Measurements from ENCODE around the gene SWT1. TPM values are rescaled to one million over a fixed set of nuclear protein-coding genes. Genes with fewer than 3 reads are reported as not detected.

Gene SWT1
- total RNA-seq, 1 experiment from 2014 or later: 2.1 TPM

DNA sequence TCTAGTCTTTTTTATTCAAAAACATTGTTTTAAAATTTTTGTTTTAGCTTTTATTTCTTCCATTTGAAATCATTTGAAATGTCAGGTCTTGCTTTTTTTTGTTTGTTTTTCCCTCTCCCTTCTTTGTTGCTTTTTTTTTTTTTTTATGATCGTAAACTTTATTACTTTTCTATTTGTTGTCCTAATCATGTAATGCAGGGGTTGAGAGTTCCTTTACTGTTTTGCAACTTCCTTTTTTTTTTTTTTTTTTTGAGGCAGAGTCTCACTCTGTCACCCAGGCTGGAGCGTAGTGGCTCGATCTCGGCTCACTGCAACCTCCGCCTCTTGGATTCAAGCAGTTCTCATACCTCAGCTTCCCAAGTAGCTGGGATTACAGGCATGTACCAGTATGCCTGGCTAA lies 135.3 kb downstream of the SWT1 start:
- H3K4me3 ChIP-seq (ENCODE audit: low read depth in 2 of 2, low read length in 2 of 2): no peak overlapping the region
- H3K27me3 ChIP-seq (ENCODE audit: control insufficient read depth, insufficient read depth, low read length): no peaks in the 10 kb centered on the region
- intact Hi-C loops (cut with micrococcal nuclease; ENCODE audit: unreplicated experiment): no loop called here
- POLR2A ChIA-PET: interaction anchor here (0.7 kb wide), 1 partner anchor 46 kb away, joined by 12 read pairs; no protein-coding TSS in a partner anchor
- DNase-seq (ENCODE audit: low read depth, low spot score): no peak
- H3K4me1 ChIP-seq (ENCODE audit: control insufficient read depth, insufficient read depth, low read length): no peaks in the 10 kb centered on the region
- TF ChIP-seq TCF7L2 (IDR thresholded peaks at IDR 0.05; ENCODE audit: low read depth, low read length): no peak
- H3K9me3 ChIP-seq (ENCODE audit: control insufficient read depth, insufficient read depth, low read depth, low read length): no peaks in the 10 kb centered on the region
- no TSS peak for BruUV-seq (replicated peaks)
- no peak overlapping the region for H3K27ac ChIP-seq (ENCODE audit: low read length)
- in situ Hi-C loops (cut with HindIII; ENCODE audit: low pct_unique_long_range_greater_than_20kb, low sequenced_read_pairs): no loop called here
- peaks cover 15% of the 10 kb centered on the region for H3K36me3 ChIP-seq (ENCODE audit: control insufficient read depth, insufficient read depth, low read length)
- ATAC-seq: no peak
- CTCF ChIA-PET: no interaction called here

- in situ Hi-C loops (cut with HindIII; ENCODE audit: low pct_unique_long_range_greater_than_20kb, low sequenced_read_pairs): no loop called here
- ChIA-PET CTCF (no interaction called here), POLR2A (no interaction called here)
- Histone ChIP-seq H3K27me3 (ENCODE audit: control insufficient read depth, insufficient read depth, low read length) (no peaks in the 10 kb centered on the region), H3K9me3 (ENCODE audit: control insufficient read depth, insufficient read depth, low read depth, low read length) (no peaks in the 10 kb centered on the region), H3K27ac (ENCODE audit: low read length) (no peak overlapping the region), H3K36me3 (ENCODE audit: control insufficient read depth, insufficient read depth, low read length) (peaks cover 20% of the 10 kb centered on the region), H3K4me1 (ENCODE audit: control insufficient read depth, insufficient read depth, low read length) (no peaks in the 10 kb centered on the region), H3K4me3 (ENCODE audit: low read depth in 2 of 2, low read length in 2 of 2) (no peak overlapping the region)
- no peak for ATAC-seq
- intact Hi-C loops (cut with micrococcal nuclease; ENCODE audit: unreplicated experiment): no loop called here
- TF ChIP-seq REST (IDR thresholded peaks at IDR 0.05; ENCODE audit: insufficient read depth in 1 of 2, low read depth in 2 of 2, low read length in 1 of 2) (no peak), SIN3A (IDR thresholded peaks at IDR 0.05; ENCODE audit: borderline replicate concordance, insufficient read depth, low read depth, low read length) (no peak), POLR2AphosphoS5 (IDR thresholded peaks at IDR 0.05; ENCODE audit: low read depth, low read length) (no peak), TCF7L2 (IDR thresholded peaks at IDR 0.05; ENCODE audit: low read depth, low read length) (no peak)
- TF ChIP-seq, protein P1, sequence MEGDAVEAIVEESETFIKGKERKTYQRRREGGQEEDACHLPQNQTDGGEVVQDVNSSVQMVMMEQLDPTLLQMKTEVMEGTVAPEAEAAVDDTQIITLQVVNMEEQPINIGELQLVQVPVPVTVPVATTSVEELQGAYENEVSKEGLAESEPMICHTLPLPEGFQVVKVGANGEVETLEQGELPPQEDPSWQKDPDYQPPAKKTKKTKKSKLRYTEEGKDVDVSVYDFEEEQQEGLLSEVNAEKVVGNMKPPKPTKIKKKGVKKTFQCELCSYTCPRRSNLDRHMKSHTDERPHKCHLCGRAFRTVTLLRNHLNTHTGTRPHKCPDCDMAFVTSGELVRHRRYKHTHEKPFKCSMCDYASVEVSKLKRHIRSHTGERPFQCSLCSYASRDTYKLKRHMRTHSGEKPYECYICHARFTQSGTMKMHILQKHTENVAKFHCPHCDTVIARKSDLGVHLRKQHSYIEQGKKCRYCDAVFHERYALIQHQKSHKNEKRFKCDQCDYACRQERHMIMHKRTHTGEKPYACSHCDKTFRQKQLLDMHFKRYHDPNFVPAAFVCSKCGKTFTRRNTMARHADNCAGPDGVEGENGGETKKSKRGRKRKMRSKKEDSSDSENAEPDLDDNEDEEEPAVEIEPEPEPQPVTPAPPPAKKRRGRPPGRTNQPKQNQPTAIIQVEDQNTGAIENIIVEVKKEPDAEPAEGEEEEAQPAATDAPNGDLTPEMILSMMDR (IDR thresholded peaks at IDR 0.05): no peak
- no TSS peak for BruUV-seq (replicated peaks)
- DNase-seq (ENCODE audit: low read depth, low spot score): no peak
These were observed 137.1 kb downstream of the SWT1 start for GRCh38 chr1:185293967-185294542.

DNA sequence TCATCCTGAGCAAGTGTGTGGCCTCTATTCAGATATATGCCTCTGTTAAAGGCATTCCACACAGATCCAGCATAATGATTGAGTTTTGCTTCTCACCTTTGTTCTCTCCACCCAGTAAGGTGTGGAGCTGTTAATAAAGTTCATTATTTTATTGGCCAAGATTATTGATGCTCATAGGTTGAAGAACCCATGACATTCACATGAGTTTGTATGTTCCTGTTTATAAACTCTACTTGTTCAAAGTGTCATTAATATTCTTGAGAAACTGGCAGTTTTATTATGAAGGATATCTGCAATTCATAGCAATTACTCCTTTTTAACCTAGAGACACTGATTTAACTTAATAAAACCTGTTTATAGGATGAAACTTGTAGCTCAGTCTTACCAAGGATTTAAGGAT lies 138.1 kb downstream of the SWT1 start:
- intact Hi-C loops (cut with micrococcal nuclease; ENCODE audit: unreplicated experiment) (no loop called here), in situ Hi-C loops (cut with HindIII; ENCODE audit: low pct_unique_long_range_greater_than_20kb, low sequenced_read_pairs) (no loop called here)
- peaks cover 27% of the 10 kb centered on the region for H3K36me3 ChIP-seq (ENCODE audit: control insufficient read depth, insufficient read depth, low read length)
- DNase-seq (ENCODE audit: low read depth, low spot score): no peak
- no peak for ATAC-seq
- no peak overlapping the region for H3K27ac ChIP-seq (ENCODE audit: low read length)
- no TSS peak for BruUV-seq (replicated peaks)
- H3K9me3 ChIP-seq (ENCODE audit: control insufficient read depth, insufficient read depth, low read depth, low read length): no peaks in the 10 kb centered on the region
- POLR2A ChIA-PET: no interaction called here
- no peak overlapping the region for H3K4me3 ChIP-seq (ENCODE audit: low read depth in 2 of 2, low read length in 2 of 2)
- CTCF ChIA-PET: no interaction called here
- no peaks in the 10 kb centered on the region for H3K4me1 ChIP-seq (ENCODE audit: control insufficient read depth, insufficient read depth, low read length)
- TF ChIP-seq TCF7L2 (IDR thresholded peaks at IDR 0.05; ENCODE audit: low read depth, low read length): no peak
- no peak for TF ChIP-seq REST (IDR thresholded peaks at IDR 0.05; ENCODE audit: insufficient read depth in 1 of 2, low read depth in 2 of 2, low read length in 1 of 2)
- no peak for TF ChIP-seq SIN3A (IDR thresholded peaks at IDR 0.05; ENCODE audit: borderline replicate concordance, insufficient read depth, low read depth, low read length)
- TF ChIP-seq, protein P1 (IDR thresholded peaks at IDR 0.05): no peak
- TF ChIP-seq POLR2AphosphoS5 (IDR thresholded peaks at IDR 0.05; ENCODE audit: low read depth, low read length): no peak
- H3K27me3 ChIP-seq (ENCODE audit: control insufficient read depth, insufficient read depth, low read length): no peaks in the 10 kb centered on the region

Data from Panc1 (cell line).